GM19239 (cell line): ENCODE results near the gene NES.
A peak's percentile ranks its signal among the peaks of the same experiment; 100 is the strongest.

Experiments used
- DNase-seq: peaks from one replicate; pipeline ENCODE4 v3.0.0; 2011; ENCODE audit warnings: low spot score; ENCODE audit not compliant: insufficient read length
- FAIRE-seq: peaks from 2 replicates; lab custom pipeline; 2011; peaks lifted over from hg19 to GRCh38; lab: Jason Lieb, UNC

Gene NES

GRCh38 chr1:156629823-156630449 lies 47.3 kb downstream of the NES start:
- DNase-seq: no peak
- no peak for FAIRE-seq

DNA sequence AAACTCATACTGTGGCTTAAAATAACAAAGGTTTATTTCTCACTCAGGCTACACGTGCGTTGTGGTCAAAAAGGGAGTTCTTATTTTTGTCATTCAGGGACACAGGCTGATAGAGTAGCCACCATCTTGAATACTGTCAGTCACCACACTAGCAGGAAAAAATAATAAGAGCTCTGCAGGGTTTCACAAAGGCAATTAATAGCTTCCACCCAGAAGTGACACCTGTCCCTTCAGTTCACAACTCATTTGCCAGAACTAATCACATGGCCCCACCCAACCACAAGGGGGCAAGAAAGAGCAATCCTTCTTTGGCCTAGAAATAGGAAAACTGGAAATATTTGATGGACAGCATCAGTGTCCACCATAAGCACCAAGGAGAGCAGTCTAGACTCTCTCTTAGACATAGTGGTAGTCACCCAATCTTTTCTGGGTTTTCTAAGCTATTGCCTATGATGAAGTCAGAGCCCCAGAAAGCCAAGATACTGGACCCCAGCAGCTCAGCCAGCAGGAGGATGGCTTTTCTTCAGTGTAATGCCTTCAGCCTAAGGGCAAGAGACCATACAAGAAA lies 49.8 kb downstream of the NES start:
- DNase-seq: no peak
- FAIRE-seq: peak; percentile 78

DNA sequence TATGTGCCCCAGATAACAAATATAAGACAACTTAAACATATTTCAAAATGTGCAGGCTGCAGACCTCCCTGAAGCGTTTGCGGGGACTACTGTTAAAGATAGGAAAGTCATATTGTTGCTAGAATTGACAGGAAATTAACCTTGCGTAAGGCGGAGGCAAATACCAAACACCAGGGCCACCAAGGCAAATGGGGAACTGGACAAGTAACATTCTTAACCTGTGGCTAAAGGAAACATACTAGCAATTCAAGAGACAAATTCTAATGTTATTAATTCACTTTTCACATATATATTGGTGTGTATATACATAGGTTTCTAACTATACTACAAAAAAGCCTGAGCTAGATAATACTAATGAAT lies 51.1 kb downstream of the NES start:
- no peak for FAIRE-seq
- no peak for DNase-seq

DNA sequence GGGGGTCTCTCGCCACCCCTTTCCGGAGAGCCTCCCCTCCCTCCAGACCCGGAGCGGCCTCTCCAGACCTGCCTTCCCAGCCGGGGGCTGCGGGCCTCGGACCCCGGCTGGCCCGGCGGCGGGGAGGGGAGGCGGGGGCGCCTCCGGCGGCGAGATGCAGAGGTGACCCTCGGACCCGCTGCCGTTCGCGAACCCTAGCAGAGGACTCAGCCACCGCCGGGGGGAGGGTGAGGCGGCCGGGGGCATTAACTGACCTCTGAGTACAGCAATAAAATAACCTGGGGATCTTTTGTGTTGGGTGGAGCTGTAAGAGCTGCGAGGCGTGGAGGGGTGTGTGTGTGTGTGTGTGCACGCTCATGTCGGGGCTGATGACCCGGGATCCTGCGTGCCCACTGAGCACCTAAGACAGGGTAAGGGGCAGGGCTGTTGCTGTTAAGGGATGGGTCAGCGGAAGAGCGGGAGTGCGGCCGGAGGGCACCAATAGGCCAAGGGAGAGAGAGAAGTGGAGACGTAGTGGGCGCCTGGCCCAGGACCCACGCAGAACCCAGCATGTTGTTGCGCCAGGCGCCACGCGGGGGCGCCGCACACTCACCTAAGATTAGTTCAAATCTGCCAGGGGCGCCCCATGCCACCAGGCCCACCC lies 51.6 kb downstream of the NES start:
- DNase-seq (no peak), FAIRE-seq (no peak)

DNA sequence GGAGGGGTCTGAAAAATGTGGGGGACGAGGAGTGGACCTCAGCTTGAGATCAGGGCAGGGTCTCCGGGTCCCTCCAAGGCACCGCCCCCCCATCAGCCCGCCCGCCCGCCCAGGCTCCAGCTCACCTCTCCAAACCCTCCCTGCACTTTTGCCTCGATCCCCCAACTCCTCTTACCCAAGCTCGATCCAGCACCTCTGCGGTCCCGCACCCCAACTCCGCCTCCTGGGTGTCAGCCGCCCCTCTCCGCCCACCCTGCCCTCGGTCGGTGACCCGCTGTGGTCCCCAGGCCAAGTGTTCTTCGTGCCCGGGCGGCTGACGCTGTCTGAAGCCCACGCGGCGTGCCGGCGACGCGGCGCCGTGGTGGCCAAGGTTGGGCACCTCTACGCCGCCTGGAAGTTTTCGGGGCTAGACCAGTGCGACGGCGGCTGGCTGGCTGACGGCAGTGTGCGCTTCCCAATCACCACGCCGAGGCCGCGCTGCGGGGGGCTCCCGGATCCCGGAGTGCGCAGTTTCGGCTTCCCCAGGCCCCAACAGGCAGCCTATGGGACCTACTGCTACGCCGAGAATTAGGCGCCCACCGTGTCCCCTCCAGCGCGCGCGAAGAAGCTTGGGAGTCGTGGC lies 52.3 kb downstream of the NES start:
- FAIRE-seq (no peak), DNase-seq (no peak)

DNA sequence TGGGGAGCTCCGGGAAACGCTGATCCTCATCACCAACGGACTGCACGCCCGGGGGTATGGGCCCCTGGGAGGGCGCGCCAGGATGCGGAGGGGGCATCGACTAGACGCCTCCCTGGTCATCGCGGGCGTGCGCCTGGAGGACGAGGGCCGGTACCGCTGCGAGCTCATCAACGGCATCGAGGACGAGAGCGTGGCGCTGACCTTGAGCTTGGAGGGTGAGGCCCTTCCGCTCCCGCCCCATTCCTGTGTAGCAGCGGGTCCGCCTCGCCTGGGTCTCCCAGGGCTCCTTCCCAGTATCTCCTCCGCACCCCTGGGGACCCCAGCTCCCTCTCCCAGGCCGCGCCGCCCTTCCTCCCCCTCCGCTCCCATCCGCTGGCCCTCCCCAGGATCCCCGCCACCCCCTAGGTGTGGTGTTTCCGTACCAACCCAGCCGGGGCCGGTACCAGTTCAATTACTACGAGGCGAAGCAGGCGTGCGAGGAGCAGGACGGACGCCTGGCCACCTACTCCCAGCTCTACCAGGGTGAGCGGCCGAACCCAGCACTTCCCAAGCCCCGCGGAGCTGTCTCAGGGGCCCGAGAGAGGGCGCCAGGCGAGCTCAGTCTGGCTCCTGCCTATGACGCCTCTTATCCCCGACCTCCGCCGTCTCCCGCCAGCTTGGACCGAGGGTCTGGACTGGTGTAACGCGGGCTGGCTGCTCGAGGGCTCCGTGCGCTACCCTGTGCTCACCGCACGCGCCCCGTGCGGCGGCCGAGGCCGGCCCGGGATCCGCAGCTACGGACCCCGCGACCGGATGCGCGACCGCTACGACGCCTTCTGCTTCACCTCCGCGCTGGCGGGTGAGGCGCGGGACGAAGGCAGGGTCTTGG lies 53.0 kb downstream of the NES start:
- no peak for FAIRE-seq
- no peak for DNase-seq

GRCh38 chr1:156622581-156623297 lies 54.5 kb downstream of the NES start:
- no peak for DNase-seq
- FAIRE-seq: no peak

DNA sequence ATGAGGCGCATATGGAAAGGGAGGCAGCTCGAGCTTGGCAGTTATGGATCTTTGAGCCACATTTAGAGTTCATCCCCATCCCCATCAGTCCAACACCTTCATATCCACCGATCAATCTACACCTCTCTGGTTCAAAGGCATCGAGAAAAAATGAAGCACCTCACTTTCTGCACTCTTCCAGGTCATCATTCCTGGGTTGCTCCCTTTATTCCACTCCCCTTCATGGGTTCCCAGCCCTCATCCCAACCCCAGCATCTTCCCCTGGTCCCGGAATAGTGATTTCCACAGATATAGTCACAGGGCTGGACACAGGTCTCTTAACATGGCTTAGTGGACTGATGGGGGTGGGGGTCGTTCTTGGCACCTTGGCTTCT lies 57.6 kb downstream of the NES start:
- FAIRE-seq (no peak), DNase-seq (no peak)

DNA sequence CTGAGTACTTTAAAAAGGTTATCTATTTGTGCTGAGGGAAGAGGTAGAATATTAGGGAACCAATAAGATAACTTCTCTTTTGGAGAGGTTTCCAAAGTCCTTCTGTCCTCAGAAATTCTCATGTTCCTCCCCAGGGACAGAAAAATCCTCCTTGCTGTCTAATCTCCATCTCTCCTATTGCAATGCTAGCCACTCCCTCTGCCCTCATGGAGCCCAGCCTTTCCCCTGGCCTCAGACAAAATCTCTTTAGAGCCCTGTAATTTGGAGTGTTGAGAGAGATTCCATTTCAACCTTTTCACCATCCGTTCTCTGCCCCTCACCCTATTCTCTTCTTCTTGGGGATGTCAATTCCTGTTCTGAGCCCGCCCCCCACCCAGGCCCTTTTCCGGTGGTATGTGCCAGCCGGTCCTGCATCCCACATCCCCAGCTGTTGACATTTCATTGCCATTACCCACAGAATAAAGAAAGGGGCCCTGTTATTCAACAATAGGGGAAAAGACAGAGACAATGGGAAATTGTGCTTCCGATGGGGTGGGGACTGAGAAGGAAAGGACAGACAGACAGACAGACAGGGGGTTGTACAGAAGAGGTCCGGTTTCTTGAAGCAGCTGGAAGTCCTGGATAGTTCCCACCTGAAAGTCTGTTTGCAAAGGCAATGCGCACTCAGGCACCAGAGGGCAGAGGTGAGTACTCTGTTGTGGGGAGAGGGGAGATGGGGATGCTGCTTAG lies 58.2 kb downstream of the NES start, which contains the start of gene HAPLN2:
HAPLN2 (plus strand) TSS at position 563 of the 729 bp plus-strand sequence. CDS start 4,076 bp downstream, outside the sequence.
- DNase-seq: no peak
- no peak for FAIRE-seq
